H1 (cell line): ENCODE measurements around the gene BRCA1. TPM values are rescaled to one million over a fixed set of nuclear protein-coding genes. Genes with fewer than 3 reads are reported as not detected.

Experiments
- CTCF ChIA-PET: fragments of 300-600 bp; sonication (Branson Sonifier 250); formaldehyde crosslinking; loops from one replicate; lab custom pipeline; 2021; ENCODE audit not compliant: partially characterized antibody; lab: Charles Lee
- POLR2A ChIA-PET: fragments of 300-600 bp; sonication (Branson Sonifier 250); formaldehyde crosslinking; loops from one replicate; lab custom pipeline; 2021; ENCODE audit warnings: inconsistent platforms; ENCODE audit not compliant: partially characterized antibody; lab: Charles Lee
- DNase-seq, 2 experiments: peaks; one replicate each; pipeline versions ENCODE4 v3.0.0 to v3.0.0-alpha.2; 2010 to 2022; ENCODE audit warnings: low spot score in 2 of 2, low read depth in 1 of 2, mixed read lengths in 1 of 2
- FAIRE-seq: peaks from 2 replicates; lab custom pipeline; 2011; peaks lifted over from hg19 to GRCh38; lab: Jason Lieb, UNC
- H2AFZ ChIP-seq: 2 replicates; pipeline ENCODE4 v1.8.1; 2012; ENCODE audit warnings: low read length, inconsistent platforms
- H2AK5ac ChIP-seq: 2 replicates; pipeline ENCODE4 v1.6.1; 2013; ENCODE audit warnings: low read depth, low read length
- H2BK120ac ChIP-seq: replicated peaks from 2 replicates; pipeline ENCODE3; 2013; ENCODE audit warnings: low read depth, low read length, inconsistent platforms
- H2BK12ac ChIP-seq: 2 replicates; pipeline ENCODE4 v1.6.1; 2013; ENCODE audit warnings: low read depth, low read length
- H2BK15ac ChIP-seq: 2 replicates; pipeline ENCODE4 v1.6.1; 2013; ENCODE audit warnings: low read length
- H2BK20ac ChIP-seq: 2 replicates; pipeline ENCODE4 v1.6.1; 2013; ENCODE audit warnings: low read length
- H2BK5ac ChIP-seq: 2 replicates; pipeline ENCODE4 v1.6.1; 2013; ENCODE audit warnings: low read depth, low read length
- H3K14ac ChIP-seq: 2 replicates; pipeline ENCODE4 v1.6.1; 2013; ENCODE audit warnings: inconsistent platforms; ENCODE audit not compliant: insufficient read length
- H3K18ac ChIP-seq: 2 replicates; pipeline ENCODE4 v1.6.1; 2013; ENCODE audit warnings: low read length; ENCODE audit errors: extremely low read depth
- H3K23ac ChIP-seq: 2 replicates; pipeline ENCODE4 v1.6.1; 2013; ENCODE audit warnings: inconsistent platforms; ENCODE audit not compliant: insufficient read length
- H3K23me2 ChIP-seq: 2 replicates; pipeline ENCODE4 v1.6.1; 2013; ENCODE audit warnings: low read depth, low read length
- H3K27ac ChIP-seq: 2 replicates; pipeline ENCODE4 v1.6.1; 2011; ENCODE audit warnings: low read depth, low read length, inconsistent platforms
- H3K27me3 ChIP-seq, 4 experiments: replicated peaks in 1 of 4; 1 replicate in 1 of 4; 2 replicates in 3 of 4; pipeline versions ENCODE4 v1.6.1 to v1.8.1; 2011 to 2013; ENCODE audit warnings: low read length in 3 of 4, mild to moderate bottlenecking in 3 of 4, inconsistent platforms in 2 of 4, mixed read lengths in 2 of 4, moderate library complexity in 1 of 4; ENCODE audit not compliant: control insufficient read depth in 3 of 4, insufficient read depth in 3 of 4; ENCODE audit errors: extremely low read depth in 1 of 4
- H3K36me3 ChIP-seq, 4 experiments: 2 replicates each; pipeline versions ENCODE4 v1.6.1 to v1.8.1; 2011 to 2013; ENCODE audit warnings: mild to moderate bottlenecking in 4 of 4, low read length in 3 of 4, moderate library complexity in 2 of 4, control low read depth in 1 of 4, inconsistent platforms in 1 of 4; ENCODE audit not compliant: insufficient read depth in 4 of 4, control insufficient read depth in 2 of 4
- H3K4ac ChIP-seq: replicated peaks from 2 replicates; pipeline ENCODE3; 2013; ENCODE audit warnings: low read length, low read depth, mixed read lengths, inconsistent platforms; ENCODE audit not compliant: insufficient read length
- H3K4me1 ChIP-seq, 4 experiments: replicated peaks in 1 of 4; 1 replicate in 1 of 4; 2 replicates in 3 of 4; pipeline versions ENCODE4 v1.6.1 to v1.8.1; 2011 to 2013; ENCODE audit warnings: low read length in 3 of 4, inconsistent platforms in 2 of 4, mixed read lengths in 1 of 4; ENCODE audit not compliant: insufficient read depth in 4 of 4, control insufficient read depth in 3 of 4
- H3K4me2 ChIP-seq, 2 experiments: 2 replicates each; pipeline versions ENCODE4 v1.6.1 to v1.8.1; 2011 to 2013; ENCODE audit warnings: low read depth in 2 of 2, low read length in 2 of 2, control low read depth in 1 of 2, inconsistent platforms in 1 of 2, mild to moderate bottlenecking in 1 of 2; ENCODE audit not compliant: insufficient read depth in 1 of 2
- H3K4me3 ChIP-seq, 4 experiments: fragments of 200-600, 300-600 bp in 1 of 4; sonication (generic), shearing (Covaris generic), sonication (Bioruptor Twin) in 1 of 4; 2 replicates each; pipeline versions ENCODE4 v1.5.1 to v1.8.1; 2011 to 2016; ENCODE audit warnings: low read length in 4 of 4, low read depth in 3 of 4, control low read depth in 2 of 4, inconsistent platforms in 2 of 4, mild to moderate bottlenecking in 2 of 4, mixed read lengths in 1 of 4, moderate library complexity in 1 of 4; ENCODE audit not compliant: insufficient read depth in 2 of 4; ENCODE audit errors: extremely low read depth in 1 of 4
- H3K56ac ChIP-seq: replicated peaks from 2 replicates; pipeline ENCODE3; 2013; ENCODE audit warnings: low read depth, mild to moderate bottlenecking, mixed read lengths, low read length, inconsistent platforms; ENCODE audit not compliant: insufficient read length
- H3K79me1 ChIP-seq: 2 replicates; pipeline ENCODE4 v1.6.1; 2013; ENCODE audit warnings: low read depth, low read length, control low read depth
- H3K79me2 ChIP-seq, 2 experiments: 2 replicates each; pipeline versions ENCODE4 v1.6.1 to v1.8.1; 2012 to 2013; ENCODE audit warnings: low read length in 2 of 2, mild to moderate bottlenecking in 2 of 2, inconsistent platforms in 1 of 2; ENCODE audit not compliant: insufficient read depth in 2 of 2, control insufficient read depth in 1 of 2
- H3K9ac ChIP-seq, 4 experiments: replicated peaks in 1 of 4; 1 replicate in 1 of 4; 2 replicates in 3 of 4; pipeline versions ENCODE4 v1.6.1 to v1.8.1; 2011 to 2013; ENCODE audit warnings: low read depth in 3 of 4, low read length in 3 of 4, control low read depth in 2 of 4, mild to moderate bottlenecking in 2 of 4, moderate library complexity in 2 of 4, inconsistent platforms in 1 of 4; ENCODE audit errors: extremely low read depth in 1 of 4
- H3K9me3 ChIP-seq, 2 experiments: 2 replicates each; pipeline versions ENCODE4 v1.6.1 to v1.8.1; 2012 to 2013; ENCODE audit warnings: mild to moderate bottlenecking in 2 of 2, moderate library complexity in 2 of 2, control low read depth in 1 of 2, inconsistent platforms in 1 of 2, low read depth in 1 of 2, low read length in 1 of 2, mixed read lengths in 1 of 2; ENCODE audit not compliant: insufficient read depth in 2 of 2
- H4K20me1 ChIP-seq, 2 experiments: replicated peaks in 1 of 2; 2 replicates each; pipeline versions ENCODE3 to v1.8.1; 2011 to 2013; ENCODE audit warnings: inconsistent platforms in 2 of 2, low read length in 2 of 2, mild to moderate bottlenecking in 1 of 2; ENCODE audit not compliant: insufficient read depth in 2 of 2, control insufficient read depth in 1 of 2
- H4K5ac ChIP-seq: 2 replicates; pipeline ENCODE4 v1.6.1; 2013; ENCODE audit warnings: low read length, low read depth, mixed read lengths, inconsistent platforms; ENCODE audit not compliant: insufficient read length
- H4K8ac ChIP-seq: 2 replicates; pipeline ENCODE4 v1.8.0; 2013; ENCODE audit warnings: mild to moderate bottlenecking, moderate library complexity, low read length, inconsistent platforms; ENCODE audit not compliant: insufficient read depth; ENCODE audit errors: extremely low read depth
- H4K91ac ChIP-seq: replicated peaks from 2 replicates; pipeline ENCODE3; 2013; ENCODE audit warnings: low read length, mixed read lengths, inconsistent platforms; ENCODE audit not compliant: insufficient read length
- MAX ChIP-seq: IDR thresholded peaks from 2 replicates; pipeline ENCODE4 v1.6.1; 2012; ENCODE audit warnings: inconsistent platforms
- YY1 ChIP-seq: IDR thresholded peaks from 2 replicates; pipeline ENCODE4 v1.6.1; 2011; ENCODE audit warnings: low read depth, mild to moderate bottlenecking, low read length
- WGBS, 2 experiments: shearing (Covaris generic) in 1 of 2; methylation state at CpG; one replicate each; pipeline versions ENCODE4 v1.1.6 to v1.1.7; 2013 to 2015; ENCODE audit warnings: low lambda C conversion rate in 2 of 2, mixed read lengths in 2 of 2, inconsistent platforms in 1 of 2, low coverage in 1 of 2, missing lambda C conversion rate in 1 of 2; ENCODE audit not compliant: insufficient replicate concordance in 2 of 2, insufficient coverage in 1 of 2, insufficient read length in 1 of 2; ENCODE audit errors: extremely low coverage in 1 of 2, missing lambda C conversion rate in 1 of 2; 5-methylcytosine and 5-hydroxymethylcytosine counted together
- polyA plus RNA-seq, 7 experiments: library from polyadenylated mRNA; depleted of rRNA in 3 of 7; stranded (reverse) in 5 of 7; unstranded in 2 of 7; fragments of >200 nt in 5 of 7; fragments of 200-250 nt in 2 of 7; gene quantifications; 1 replicate in 5 of 7; 2 replicates in 1 of 7; 4 replicates in 1 of 7; pipeline versions ENCODE4 v1.2.1 to v1.2.3, GENCODE V29; 2011 to 2013; ENCODE audit warnings: missing spikeins in 2 of 7, mixed read lengths in 2 of 7
- total RNA-seq: library from RNA; stranded (reverse); fragmentation: NEBNext Ultra II Directional; extraction: Animal tissue kit (Norgen Biotek cat#: 25700); gene quantifications from 2 replicates; pipeline ENCODE4 v1.2.1, GENCODE V29; 2021

Gene BRCA1
- total and polyA plus RNA-seq, 2 of the 8 experiments (the other 6 are each of a cell fraction or from before 2014, with no cell fraction given), result 30.7 to 39.2 TPM

GRCh38 chr17:42999003-42999525 is 126.1 kb downstream of the BRCA1 start:
- Histone ChIP-seq H2BK12ac (no peak overlapping the region; the same call in 1 of the 2 replicates), H2AK5ac (peak overlapping the region; percentile 84), H3K36me3 (peaks cover 18 to 44% (median 33%) of the 10 kb centered on the region in 4 experiments), H3K27me3 (no peaks in the 10 kb centered on the region), H3K4me1 (peaks cover 3 to 12% (median 4%) of the 10 kb centered on the region in 4 experiments; a peak in 6 of 7 replicates), H3K4me2 (peak overlapping the region; percentile 84 to 96), H3K23ac (no peak overlapping the region), H3K9ac (peak overlapping the region; percentile 93 to 98 (median 96)), H3K14ac (no peak overlapping the region), H2BK15ac (no peak overlapping the region), H2AFZ (no peak overlapping the region), H3K27ac (peak overlapping the region; percentile 84), H2BK20ac (no peak overlapping the region), H2BK5ac (peak overlapping the region; percentile 97), H3K56ac (no peak overlapping the region), H2BK120ac (no peak overlapping the region), H4K5ac (no peak overlapping the region), H3K79me2 (peaks cover 11 to 20% of the 10 kb centered on the region in 2 experiments), H3K9me3 (no peaks in the 10 kb centered on the region), H3K23me2 (peaks cover 7% of the 10 kb centered on the region), H4K8ac (no peak overlapping the region), H3K18ac (peak overlapping the region; percentile 62), H3K79me1 (peaks cover 2% of the 10 kb centered on the region; the same call in 1 of the 2 replicates), H3K4me3 (peak overlapping the region; percentile 83 to 100 (median 91)), H4K91ac (no peak overlapping the region), H4K20me1 (peaks cover 4 to 10% of the 10 kb centered on the region in 2 experiments), H3K4ac (no peak overlapping the region)
- CTCF ChIA-PET, result interaction anchor here (0.6 to 2.7 kb wide), 9 partner anchors 12 to 201 kb away, joined by 3 to 20 read pairs (median 4); partner anchors contain the start of gene PTGES3L
- WGBS, 2 experiments, result 10% methylated on average over 10 of the region's 10 CpGs; no CpG with 5 or more reads in 1 of the 2 experiments
- DNase-seq, result no peak
- POLR2A ChIA-PET, result interaction anchor here (0.7 to 8.2 kb wide), 39 partner anchors 8 to 369 kb away, joined by 3 to 123 read pairs (median 5); partner anchors contain the start of genes AARSD1, BECN1, BRCA1 and IFI35
- TF ChIP-seq YY1 (no peak), MAX (no peak)
- no peak for FAIRE-seq
